Esophagus (tissue), 2 donors: ENCODE results near the gene PSTPIP2. TPM values are rescaled to one million over a fixed set of nuclear protein-coding genes. Genes with fewer than 3 reads are reported as not detected.
A peak's percentile ranks its signal among the peaks of the same experiment; 100 is the strongest.

ENCODE experiments used
- H3K27ac ChIP-seq, 2 donors: one replicate each; pipeline ENCODE4 v1.5.1; 2013; ENCODE audit warnings: low read depth in 2 of 2, mild to moderate bottlenecking in 2 of 2, inconsistent platforms in 1 of 2, low read length in 1 of 2, moderate library complexity in 1 of 2
- H3K27me3 ChIP-seq, 2 donors: one replicate each; pipeline ENCODE4 v1.6.1; 2013; ENCODE audit warnings: low read length in 2 of 2, control low read depth in 1 of 2, mild to moderate bottlenecking in 1 of 2; ENCODE audit not compliant: insufficient read depth in 2 of 2, control insufficient read depth in 1 of 2
- H3K36me3 ChIP-seq, 2 donors: one replicate each; pipeline ENCODE4 v1.6.1; 2013; ENCODE audit warnings: low read length in 1 of 2; ENCODE audit not compliant: control insufficient read depth in 2 of 2, insufficient read depth in 2 of 2
- H3K4me1 ChIP-seq, 2 donors: one replicate each; pipeline ENCODE4 v1.6.1; 2013; ENCODE audit warnings: low read length in 1 of 2; ENCODE audit not compliant: control insufficient read depth in 2 of 2, insufficient read depth in 2 of 2
- H3K4me3 ChIP-seq, 2 donors: one replicate each; pipeline ENCODE4 v1.5.1; 2013; ENCODE audit warnings: low read length in 2 of 2, mild to moderate bottlenecking in 2 of 2, low read depth in 1 of 2, moderate library complexity in 1 of 2
- H3K9me3 ChIP-seq, 2 donors: one replicate each; pipeline ENCODE4 v1.6.1; 2013; ENCODE audit warnings: mild to moderate bottlenecking in 2 of 2, low read depth in 1 of 2, low read length in 1 of 2, moderate library complexity in 1 of 2; ENCODE audit not compliant: control insufficient read depth in 2 of 2, insufficient read depth in 1 of 2
- WGBS, 2 donors: extraction: QIAGEN DNeasy Blood & Tissue Kit; methylation state at CpG; one replicate each; pipeline ENCODE4 v1.1.7; 2013; 5-methylcytosine and 5-hydroxymethylcytosine counted together
- polyA plus RNA-seq, 2 donors: library from polyadenylated mRNA; stranded (reverse); fragments of 200-250 nt; gene quantifications; one replicate each; pipeline ENCODE4 v1.2.3, GENCODE V29; 2013
- donor health status: healthy with polysubstance abuse.
- donor health status: Bipolar disorder and iron deficiency.

Gene PSTPIP2
- polyA plus RNA-seq: 1 to 10 TPM; 4.2 to 6.4 TPM

GRCh38 chr18:46071653-46072375, at the start of gene PSTPIP2:
Gene PSTPIP2, minus strand, starts transcription at chr18:46072260. Its CDS starts 72 bp downstream, at chr18:46072188.
- no peaks in the 10 kb centered on the region for H3K36me3 ChIP-seq
- no peaks in the 10 kb centered on the region for H3K9me3 ChIP-seq
- 0% methylated on average over 70 to 75 of the region's 75 CpGs for WGBS, 2 donors
- peak within 1 kb of the TSS in 1 of 2 donors; percentile 39 for H3K27ac ChIP-seq
- H3K4me3 ChIP-seq: peak within 1 kb of the TSS; percentile 69 to 78
- peaks cover 4 to 8% of the 10 kb centered on the region in 2 donors for H3K4me1 ChIP-seq
- H3K27me3 ChIP-seq: no peaks in the 10 kb centered on the region

- Histone ChIP-seq H3K4me1 (no peaks in the 10 kb centered on the region), H3K4me3 (no peak overlapping the region), H3K36me3 (peaks cover 0 to 4% of the 10 kb centered on the region in 2 donors), H3K9me3 (no peaks in the 10 kb centered on the region), H3K27me3 (no peaks in the 10 kb centered on the region), H3K27ac (no peak overlapping the region)
- WGBS, 2 donors: 87 to 93% methylated on average over 1 of the region's 1 CpG
Observed at GRCh38 chr18:46113751-46114150, 41.7 kb upstream of the PSTPIP2 start.

GRCh38 chr18:46110406-46110805, 38.3 kb upstream of the PSTPIP2 start:
- Histone ChIP-seq H3K27me3 (no peaks in the 10 kb centered on the region), H3K4me3 (no peak overlapping the region), H3K4me1 (no peaks in the 10 kb centered on the region), H3K9me3 (no peaks in the 10 kb centered on the region), H3K27ac (no peak overlapping the region), H3K36me3 (peaks cover 0 to 4% of the 10 kb centered on the region in 2 donors)
- WGBS, 2 donors: 92 to 95% methylated on average over 3 of the region's 3 CpGs

GRCh38 chr18:46109386-46109785, 37.3 kb upstream of the PSTPIP2 start:
- Histone ChIP-seq H3K36me3 (peaks cover 0 to 2% of the 10 kb centered on the region in 2 donors), H3K4me1 (no peaks in the 10 kb centered on the region), H3K27ac (no peak overlapping the region), H3K9me3 (no peaks in the 10 kb centered on the region), H3K27me3 (no peaks in the 10 kb centered on the region), H3K4me3 (no peak overlapping the region)
- 83 to 89% methylated on average over 5 of the region's 5 CpGs for WGBS, 2 donors

- H3K36me3 ChIP-seq: no peaks in the 10 kb centered on the region
- H3K27ac ChIP-seq: peak within 1 kb of the TSS; percentile 87 to 91
- no peaks in the 10 kb centered on the region for H3K9me3 ChIP-seq
- no peaks in the 10 kb centered on the region for H3K4me1 ChIP-seq
- 0% methylated on average over 55 to 57 of the region's 57 CpGs for WGBS, 2 donors
- peak within 1 kb of the TSS; percentile 77 to 92 for H3K4me3 ChIP-seq
- no peaks in the 10 kb centered on the region for H3K27me3 ChIP-seq
Observed at GRCh38 chr18:46104128-46104911, 32.3 kb upstream of the PSTPIP2 start, which contains the start of gene HAUS1. Gene HAUS1, plus strand, starts transcription at chr18:46104385. Its CDS starts 27 bp downstream, at chr18:46104412.

- WGBS, 2 donors: 98% methylated on average over 8 of the region's 8 CpGs
- Histone ChIP-seq H3K36me3 (no peaks in the 10 kb centered on the region), H3K27me3 (no peaks in the 10 kb centered on the region), H3K4me3 (no peak overlapping the region), H3K27ac (no peak overlapping the region), H3K9me3 (no peaks in the 10 kb centered on the region), H3K4me1 (peaks cover 0 to 2% of the 10 kb centered on the region in 2 donors)
Observed at GRCh38 chr18:46099463-46099862, 27.4 kb upstream of the PSTPIP2 start.

- Histone ChIP-seq H3K27ac (peak overlapping the region; percentile 75 to 86), H3K36me3 (no peaks in the 10 kb centered on the region), H3K4me3 (peak overlapping the region; percentile 98), H3K4me1 (peaks cover 0 to 2% of the 10 kb centered on the region in 2 donors), H3K27me3 (no peaks in the 10 kb centered on the region), H3K9me3 (no peaks in the 10 kb centered on the region)
- 23% methylated on average over 16 of the region's 16 CpGs for WGBS, 2 donors
Observed at GRCh38 chr18:46098616-46098933, 26.5 kb upstream of the PSTPIP2 start.

- Histone ChIP-seq H3K27ac (peak within 1 kb of the TSS; percentile 86 to 95), H3K27me3 (no peaks in the 10 kb centered on the region), H3K4me1 (peaks cover 0 to 2% of the 10 kb centered on the region in 2 donors), H3K4me3 (peak within 1 kb of the TSS; percentile 98), H3K9me3 (no peaks in the 10 kb centered on the region), H3K36me3 (no peaks in the 10 kb centered on the region)
- 0 to 1% methylated on average over 53 of the region's 53 CpGs for WGBS, 2 donors
Observed at GRCh38 chr18:46097801-46098615, 25.9 kb upstream of the PSTPIP2 start, which contains the start of gene ATP5F1A. Gene ATP5F1A, minus strand, starts transcription at chr18:46098296. Its CDS starts 65 bp downstream, at chr18:46098231.

- H3K9me3 ChIP-seq: no peaks in the 10 kb centered on the region
- H3K27me3 ChIP-seq: no peaks in the 10 kb centered on the region
- H3K36me3 ChIP-seq: no peaks in the 10 kb centered on the region
- H3K4me3 ChIP-seq: peak overlapping the region; percentile 98
- H3K4me1 ChIP-seq: peaks cover 0 to 2% of the 10 kb centered on the region in 2 donors
- 1% methylated on average over 8 of the region's 8 CpGs for WGBS, 2 donors
- peak overlapping the region; percentile 86 to 95 for H3K27ac ChIP-seq
Observed at GRCh38 chr18:46097431-46097800, 25.4 kb upstream of the PSTPIP2 start.
